GM19025 (cell line): ENCODE measurements around the gene DNAH6.
A peak's percentile ranks its signal among the peaks of the same experiment; 100 is the strongest.

ENCODE experiments used
- ATAC-seq: cut with Tn5 transposase; IDR thresholded peaks from one replicate; pipeline ENCODE4 v1.9.1; 2021; ENCODE audit warnings: mild to moderate bottlenecking, low read depth, moderate library complexity; ENCODE audit not compliant: unreplicated experiment

The DNAH6 gene

GRCh38 chr2:84830758-84831500 is 314.6 kb downstream of the DNAH6 start:
- ATAC-seq = no peak

GRCh38 chr2:84832772-84833461 is 316.6 kb downstream of the DNAH6 start:
- peak; percentile 80 for ATAC-seq

GRCh38 chr2:84833481-84834150 is 317.3 kb downstream of the DNAH6 start:
- no peak for ATAC-seq

- ATAC-seq = no peak
These were observed 319.9 kb downstream of the DNAH6 start for GRCh38 chr2:84836215-84836614.

- ATAC-seq = no peak
These were observed 322.3 kb downstream of the DNAH6 start for GRCh38 chr2:84838434-84839145.

GRCh38 chr2:84839851-84840250 is 323.6 kb downstream of the DNAH6 start:
- no peak for ATAC-seq

GRCh38 chr2:84840306-84840705 is 324.0 kb downstream of the DNAH6 start:
- ATAC-seq = no peak

GRCh38 chr2:84841577-84841976 is 325.3 kb downstream of the DNAH6 start:
- no peak for ATAC-seq

- ATAC-seq = no peak
These were observed 327.8 kb downstream of the DNAH6 start for GRCh38 chr2:84844141-84844540.

- ATAC-seq = no peak
These were observed 329.9 kb downstream of the DNAH6 start for GRCh38 chr2:84846041-84846663.

GRCh38 chr2:84846741-84847142 is 330.4 kb downstream of the DNAH6 start:
- no peak for ATAC-seq

GRCh38 chr2:84847326-84848050 is 331.2 kb downstream of the DNAH6 start:
- no peak for ATAC-seq

- ATAC-seq = no peak
These were observed 333.1 kb downstream of the DNAH6 start for GRCh38 chr2:84849271-84849952.

- no peak for ATAC-seq
These were observed 334.2 kb downstream of the DNAH6 start for GRCh38 chr2:84850471-84850870.

GRCh38 chr2:84851876-84852275 is 335.6 kb downstream of the DNAH6 start:
- no peak for ATAC-seq

GRCh38 chr2:84854850-84855249 is 338.6 kb downstream of the DNAH6 start:
- no peak for ATAC-seq

GRCh38 chr2:84855731-84856130 is 339.4 kb downstream of the DNAH6 start:
- ATAC-seq = no peak

- no peak for ATAC-seq
These were observed 340.5 kb downstream of the DNAH6 start for GRCh38 chr2:84856787-84857186.

- ATAC-seq = no peak
These were observed 341.3 kb downstream of the DNAH6 start for GRCh38 chr2:84857566-84857965.
